Measurements from ENCODE around the gene SLC16A3.

The SLC16A3 gene

DNA sequence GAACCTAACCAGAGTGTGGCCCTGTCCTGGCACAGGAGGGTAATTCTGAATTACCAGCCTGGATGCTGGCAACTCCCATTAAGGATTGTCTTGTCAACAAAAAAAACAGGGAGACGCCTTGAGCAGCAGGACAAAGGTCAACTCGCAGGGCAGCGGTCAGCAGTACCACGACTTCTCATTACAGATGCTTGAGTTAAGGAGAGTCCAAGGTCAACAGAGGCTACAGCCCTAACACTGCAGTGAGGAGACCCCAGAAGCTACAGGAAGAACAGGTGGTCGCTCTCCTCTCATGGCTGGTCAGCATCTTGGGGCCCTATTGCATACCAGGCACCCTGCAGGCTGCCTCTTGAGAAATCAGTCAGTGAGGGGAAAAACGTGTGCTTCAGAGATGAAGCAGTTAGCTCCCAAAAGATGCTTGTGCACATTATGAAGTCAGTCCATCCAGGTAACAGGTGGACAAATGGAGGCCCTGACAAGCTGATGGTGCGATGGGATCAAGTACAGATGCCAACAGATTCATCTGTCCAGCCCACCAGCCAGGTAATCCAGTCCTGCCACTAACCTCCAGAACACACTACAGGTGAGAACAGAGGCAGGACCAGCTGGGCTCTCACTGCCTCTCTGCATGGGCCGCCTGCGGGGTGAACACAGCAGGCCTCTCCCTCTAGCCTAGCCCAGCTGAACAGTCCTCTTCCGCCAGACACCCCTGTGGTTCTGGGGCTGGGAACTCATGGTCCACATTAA, 40.5 kb downstream of the SLC16A3 start:
- peaks cover 16 to 25% of the 10 kb centered on the region in 2 donors for H3K36me3 ChIP-seq (ENCODE audit: control insufficient read depth in 1 of 2, insufficient read depth in 2 of 2, low read length in 2 of 2)
- H3K4me3 ChIP-seq (ENCODE audit: low read depth in 1 of 2, low read length in 2 of 2), result no peak overlapping the region
- peak overlapping the region; percentile 49 for H3K27ac ChIP-seq (ENCODE audit: low read length)
- peaks cover 35 to 73% of the 10 kb centered on the region in 2 donors for H3K4me1 ChIP-seq (ENCODE audit: control insufficient read depth in 1 of 2, insufficient read depth in 2 of 2, low read length in 2 of 2)
- H3K27me3 ChIP-seq (ENCODE audit: low read depth, low read length), result no peaks in the 10 kb centered on the region
- H3K9me3 ChIP-seq (ENCODE audit: control insufficient read depth in 1 of 2, low read length in 2 of 2), result no peaks in the 10 kb centered on the region

DNA sequence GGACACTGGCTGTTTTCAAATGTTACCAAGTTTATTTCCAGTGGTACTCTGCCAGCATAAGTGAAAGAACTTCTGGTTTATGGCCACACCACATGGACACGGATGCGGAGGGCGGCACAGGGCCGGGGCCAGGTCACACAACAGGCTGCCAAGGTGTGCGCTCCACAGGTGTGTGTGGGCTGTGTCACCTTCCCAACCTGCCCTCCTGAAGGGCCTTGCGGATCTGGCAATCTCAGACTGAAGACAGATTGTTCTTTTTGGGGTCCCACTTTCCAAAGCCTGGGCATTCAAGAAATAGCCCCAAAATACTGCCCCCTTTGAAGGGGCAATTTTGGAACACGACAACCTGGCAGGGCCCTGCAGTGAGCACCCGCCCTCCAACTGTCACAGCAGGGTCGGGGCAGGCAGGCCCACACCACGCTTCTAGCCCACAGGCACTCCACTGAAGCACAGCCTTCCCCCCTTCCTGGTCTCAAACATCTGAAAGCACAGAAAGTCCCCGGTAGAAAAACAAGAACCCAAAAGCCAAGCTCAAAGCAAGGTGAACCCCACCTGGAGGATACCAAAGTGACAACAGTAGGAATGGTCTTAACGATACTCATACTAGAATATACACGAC, 41.1 kb downstream of the SLC16A3 start:
- Histone ChIP-seq H3K4me3 (ENCODE audit: low read depth in 1 of 2, low read length in 2 of 2) (no peak overlapping the region), H3K9me3 (ENCODE audit: control insufficient read depth in 1 of 2, low read length in 2 of 2) (no peaks in the 10 kb centered on the region), H3K36me3 (ENCODE audit: control insufficient read depth in 1 of 2, insufficient read depth in 2 of 2, low read length in 2 of 2) (peaks cover 13 to 21% of the 10 kb centered on the region in 2 donors), H3K27me3 (ENCODE audit: low read depth, low read length) (no peaks in the 10 kb centered on the region), H3K4me1 (ENCODE audit: control insufficient read depth in 1 of 2, insufficient read depth in 2 of 2, low read length in 2 of 2) (peaks cover 35 to 80% of the 10 kb centered on the region in 2 donors), H3K27ac (ENCODE audit: low read length) (peak overlapping the region; percentile 49)

GRCh38 chr17:82270651-82271050, 41.8 kb downstream of the SLC16A3 start:
- peaks cover 33 to 80% of the 10 kb centered on the region in 2 donors for H3K4me1 ChIP-seq (ENCODE audit: control insufficient read depth in 1 of 2, insufficient read depth in 2 of 2, low read length in 2 of 2)
- H3K36me3 ChIP-seq (ENCODE audit: control insufficient read depth in 1 of 2, insufficient read depth in 2 of 2, low read length in 2 of 2), result peaks cover 9 to 14% of the 10 kb centered on the region in 2 donors
- no peaks in the 10 kb centered on the region for H3K9me3 ChIP-seq (ENCODE audit: control insufficient read depth in 1 of 2, low read length in 2 of 2)
- H3K27ac ChIP-seq (ENCODE audit: low read length), result no peak overlapping the region
- H3K4me3 ChIP-seq (ENCODE audit: low read depth in 1 of 2, low read length in 2 of 2), result no peak overlapping the region
- H3K27me3 ChIP-seq (ENCODE audit: low read depth, low read length), result no peaks in the 10 kb centered on the region

DNA sequence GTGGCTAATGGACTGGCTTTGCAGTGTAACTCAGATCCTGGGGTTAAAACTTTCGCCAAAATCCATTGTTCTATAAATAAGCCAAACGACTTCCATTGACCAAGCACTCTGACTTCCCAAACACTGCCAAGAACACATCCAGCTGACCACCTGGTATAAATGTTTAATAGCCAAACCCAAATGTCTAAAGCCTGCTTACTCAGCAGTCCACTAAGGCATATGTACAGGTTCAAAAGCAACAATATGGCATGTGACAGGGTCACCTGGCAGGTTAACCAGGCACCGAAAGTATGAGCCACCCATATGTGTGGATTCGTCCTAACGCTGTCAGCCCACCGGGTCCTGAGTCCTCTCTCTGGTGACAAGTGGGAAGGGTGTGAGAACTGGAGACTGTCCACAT, 42.6 kb downstream of the SLC16A3 start:
- Histone ChIP-seq H3K4me1 (ENCODE audit: control insufficient read depth in 1 of 2, insufficient read depth in 2 of 2, low read length in 2 of 2) (peaks cover 32 to 73% of the 10 kb centered on the region in 2 donors), H3K4me3 (ENCODE audit: low read depth in 1 of 2, low read length in 2 of 2) (peak overlapping the region; percentile 1 to 74), H3K9me3 (ENCODE audit: control insufficient read depth in 1 of 2, low read length in 2 of 2) (no peaks in the 10 kb centered on the region), H3K36me3 (ENCODE audit: control insufficient read depth in 1 of 2, insufficient read depth in 2 of 2, low read length in 2 of 2) (peaks cover 6 to 7% of the 10 kb centered on the region in 2 donors), H3K27ac (ENCODE audit: low read length) (peak overlapping the region; percentile 0), H3K27me3 (ENCODE audit: low read depth, low read length) (no peaks in the 10 kb centered on the region)

DNA sequence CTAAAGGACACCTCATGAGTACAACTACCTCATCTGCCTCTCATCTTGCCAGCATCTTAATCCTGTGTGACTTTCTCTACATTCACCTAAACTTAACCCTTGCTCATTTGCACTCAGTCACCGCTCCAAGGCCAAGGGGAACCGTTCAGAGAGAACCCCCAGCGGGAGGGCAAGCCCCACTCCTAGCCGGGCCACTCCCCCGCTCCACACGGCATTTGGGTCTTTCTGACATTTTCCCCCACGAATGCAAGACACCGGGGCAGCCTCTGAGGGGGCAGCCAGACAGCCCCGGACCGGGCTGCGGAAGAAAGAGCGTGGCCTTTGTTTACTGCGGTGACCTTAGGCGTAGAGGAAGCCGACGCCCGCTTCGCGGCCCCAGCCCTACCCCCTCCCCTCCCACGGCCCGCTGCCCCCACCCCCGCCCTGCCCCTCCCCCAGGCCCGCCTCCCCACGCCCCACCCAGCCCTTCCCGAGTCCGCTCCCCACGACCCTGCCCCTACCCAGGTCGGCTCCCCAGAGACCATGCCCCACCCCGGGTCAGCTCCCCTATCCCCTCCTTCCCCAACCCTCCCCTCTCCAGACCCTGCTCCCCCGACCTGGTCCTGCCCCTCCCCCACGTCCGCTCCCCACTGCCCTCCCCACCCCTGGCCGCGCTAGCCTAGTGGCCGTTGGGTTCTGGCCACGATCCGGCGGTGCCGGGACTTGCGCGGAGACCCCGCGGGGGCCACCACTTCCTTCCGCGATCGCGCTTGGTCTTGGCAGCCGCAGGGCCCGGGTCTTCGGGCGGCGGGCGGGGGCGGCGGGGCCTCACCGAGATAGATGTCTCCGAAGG, 43.9 kb downstream of the SLC16A3 start:
- Histone ChIP-seq H3K36me3 (ENCODE audit: control insufficient read depth in 1 of 2, insufficient read depth in 2 of 2, low read length in 2 of 2) (peaks cover 6 to 7% of the 10 kb centered on the region in 2 donors), H3K27me3 (ENCODE audit: low read depth, low read length) (no peaks in the 10 kb centered on the region), H3K4me3 (ENCODE audit: low read depth in 1 of 2, low read length in 2 of 2) (peak overlapping the region; percentile 74 to 88), H3K9me3 (ENCODE audit: control insufficient read depth in 1 of 2, low read length in 2 of 2) (no peaks in the 10 kb centered on the region), H3K27ac (ENCODE audit: low read length) (peak overlapping the region; percentile 86), H3K4me1 (ENCODE audit: control insufficient read depth in 1 of 2, insufficient read depth in 2 of 2, low read length in 2 of 2) (peaks cover 26 to 61% of the 10 kb centered on the region in 2 donors)

DNA sequence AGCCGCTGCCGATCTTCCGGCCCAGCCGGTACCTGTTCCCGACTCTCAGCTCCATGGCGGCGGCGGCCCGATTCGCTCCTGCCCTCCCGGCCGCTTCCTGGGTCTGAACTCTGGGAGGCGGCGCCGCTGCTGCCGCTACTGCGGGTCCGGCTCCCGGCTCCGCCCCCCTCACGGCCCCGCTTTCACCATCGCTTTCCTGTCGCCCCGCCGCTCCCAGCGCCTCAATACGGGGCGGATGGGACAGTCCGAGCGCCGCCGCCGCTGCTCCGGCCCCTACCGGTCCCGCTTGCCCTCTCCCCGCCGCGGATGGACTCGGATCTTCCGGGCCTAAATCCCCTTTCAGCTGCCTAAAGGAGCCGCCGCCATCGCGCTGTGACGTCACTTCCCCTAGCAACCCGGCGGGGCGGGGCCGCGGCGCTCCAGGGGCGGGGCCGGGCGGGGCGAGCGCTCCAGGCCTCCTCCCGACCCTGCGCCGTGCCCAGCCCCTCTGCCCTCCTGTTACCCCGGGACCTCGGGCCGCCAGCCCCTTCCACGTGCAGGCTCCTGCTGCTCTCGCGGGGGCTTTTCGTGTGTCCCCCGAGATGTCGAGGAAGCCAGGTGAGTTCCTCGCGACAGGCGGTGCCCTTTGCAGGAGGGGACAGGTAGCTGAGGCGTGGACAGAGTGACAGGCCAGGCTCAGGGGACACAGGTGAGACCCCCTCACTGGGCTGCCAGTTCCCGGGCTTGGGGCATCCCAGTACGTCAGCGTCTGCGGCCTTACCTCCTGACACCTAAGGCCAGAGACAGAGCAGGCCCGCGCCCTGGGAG, 44.7 kb downstream of the SLC16A3 start, which contains the start of gene CSNK1D:
TSS of gene CSNK1D (minus strand) at position 374 of the 807 bp plus-strand sequence. CDS start at position 55, 319 bp downstream.
- no peaks in the 10 kb centered on the region for H3K9me3 ChIP-seq (ENCODE audit: control insufficient read depth in 1 of 2, low read length in 2 of 2)
- H3K27me3 ChIP-seq (ENCODE audit: low read depth, low read length), result no peaks in the 10 kb centered on the region
- peak within 1 kb of the TSS; percentile 86 for H3K27ac ChIP-seq (ENCODE audit: low read length)
- peaks cover 6 to 13% of the 10 kb centered on the region in 2 donors for H3K36me3 ChIP-seq (ENCODE audit: control insufficient read depth in 1 of 2, insufficient read depth in 2 of 2, low read length in 2 of 2)
- peak within 1 kb of the TSS; percentile 74 to 88 for H3K4me3 ChIP-seq (ENCODE audit: low read depth in 1 of 2, low read length in 2 of 2)
- peaks cover 18 to 53% of the 10 kb centered on the region in 2 donors for H3K4me1 ChIP-seq (ENCODE audit: control insufficient read depth in 1 of 2, insufficient read depth in 2 of 2, low read length in 2 of 2)

DNA sequence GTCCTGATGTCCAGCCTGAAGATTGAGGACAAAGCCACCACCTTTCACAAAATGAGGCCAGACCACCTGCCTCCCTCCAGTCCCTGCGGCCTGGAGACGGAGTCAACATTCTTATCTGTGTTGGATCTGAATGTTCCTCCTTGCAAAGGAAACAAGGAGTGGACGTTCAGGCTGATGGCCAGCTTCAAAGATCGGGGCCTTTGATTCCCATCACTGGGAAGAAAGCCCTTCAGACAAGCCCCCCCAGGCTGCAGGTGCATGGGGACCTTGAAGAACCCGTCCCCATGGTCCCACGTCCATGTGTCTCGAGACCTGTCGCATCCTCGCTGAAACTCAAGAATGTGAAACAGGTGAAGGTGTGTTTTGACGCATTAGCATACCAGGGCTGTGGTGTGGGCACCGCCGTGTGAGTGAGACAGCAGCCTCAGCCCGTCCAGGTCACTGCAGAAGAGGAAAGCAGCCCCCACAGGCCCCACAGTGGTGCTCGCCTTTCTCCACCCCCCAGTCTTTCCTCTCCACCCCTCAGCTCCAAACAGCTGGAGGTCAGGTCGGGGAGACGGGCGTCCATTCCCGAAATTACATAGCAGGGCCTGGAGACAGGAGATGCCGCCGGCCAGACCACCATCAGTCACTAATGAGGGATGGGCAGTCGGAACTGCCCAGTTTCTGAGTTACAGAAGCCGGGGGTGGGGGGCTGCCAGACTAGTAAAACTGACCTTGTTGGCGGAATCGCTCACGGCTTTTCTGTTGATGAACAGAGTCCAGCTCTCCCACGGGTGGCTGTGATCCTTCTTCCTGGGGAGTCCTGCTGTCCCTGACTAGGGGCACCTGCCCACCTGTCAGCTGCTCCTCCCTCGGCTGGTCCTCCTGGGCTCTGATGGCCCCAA, 45.5 kb downstream of the SLC16A3 start:
- H3K27ac ChIP-seq (ENCODE audit: low read length), result no peak overlapping the region
- no peaks in the 10 kb centered on the region for H3K9me3 ChIP-seq (ENCODE audit: control insufficient read depth in 1 of 2, low read length in 2 of 2)
- peaks cover 14 to 44% of the 10 kb centered on the region in 2 donors for H3K4me1 ChIP-seq (ENCODE audit: control insufficient read depth in 1 of 2, insufficient read depth in 2 of 2, low read length in 2 of 2)
- peak overlapping the region; percentile 64 to 69 for H3K4me3 ChIP-seq (ENCODE audit: low read depth in 1 of 2, low read length in 2 of 2)
- H3K36me3 ChIP-seq (ENCODE audit: control insufficient read depth in 1 of 2, insufficient read depth in 2 of 2, low read length in 2 of 2), result peaks cover 6 to 13% of the 10 kb centered on the region in 2 donors
- no peaks in the 10 kb centered on the region for H3K27me3 ChIP-seq (ENCODE audit: low read depth, low read length)

- no peak overlapping the region for H3K27ac ChIP-seq (ENCODE audit: low read length)
- H3K4me1 ChIP-seq (ENCODE audit: control insufficient read depth in 1 of 2, insufficient read depth in 2 of 2, low read length in 2 of 2), result peaks cover 14 to 35% of the 10 kb centered on the region in 2 donors
- H3K36me3 ChIP-seq (ENCODE audit: control insufficient read depth in 1 of 2, insufficient read depth in 2 of 2, low read length in 2 of 2), result peaks cover 6 to 13% of the 10 kb centered on the region in 2 donors
Measured at GRCh38 chr17:82275326-82275725, 46.5 kb downstream of the SLC16A3 start.

DNA sequence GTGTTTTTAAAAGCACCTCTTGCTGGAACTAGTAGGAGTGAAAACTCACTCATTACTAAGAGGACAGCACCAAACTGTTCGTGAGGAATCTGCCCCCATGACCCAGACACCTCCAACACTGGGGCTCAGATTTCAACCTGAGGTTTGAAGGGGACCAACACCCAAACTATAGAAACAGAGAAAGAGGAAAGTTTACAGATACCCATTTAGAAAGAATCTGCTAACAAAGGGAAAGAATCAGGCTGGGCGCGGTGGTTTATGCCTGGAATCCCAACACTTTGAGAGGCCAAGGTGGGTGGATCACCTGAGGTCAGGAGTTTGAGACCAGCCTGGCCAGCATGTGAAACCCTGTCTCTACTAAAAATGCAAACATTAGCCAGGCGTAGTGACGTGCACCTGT, 48.1 kb downstream of the SLC16A3 start:
- Histone ChIP-seq H3K9me3 (ENCODE audit: control insufficient read depth in 1 of 2, low read length in 2 of 2) (no peaks in the 10 kb centered on the region), H3K4me3 (ENCODE audit: low read depth in 1 of 2, low read length in 2 of 2) (no peak overlapping the region), H3K36me3 (ENCODE audit: control insufficient read depth in 1 of 2, insufficient read depth in 2 of 2, low read length in 2 of 2) (peaks cover 0 to 6% of the 10 kb centered on the region in 2 donors), H3K27ac (ENCODE audit: low read length) (no peak overlapping the region), H3K4me1 (ENCODE audit: control insufficient read depth in 1 of 2, insufficient read depth in 2 of 2, low read length in 2 of 2) (peaks cover 6 to 19% of the 10 kb centered on the region in 2 donors), H3K27me3 (ENCODE audit: low read depth, low read length) (no peaks in the 10 kb centered on the region)

More at GRCh38 chr17:82275326-82275725, 46.5 kb downstream of the SLC16A3 start:
- Histone ChIP-seq H3K4me3 (ENCODE audit: low read depth in 1 of 2, low read length in 2 of 2) (no peak overlapping the region), H3K9me3 (ENCODE audit: control insufficient read depth in 1 of 2, low read length in 2 of 2) (no peaks in the 10 kb centered on the region), H3K27me3 (ENCODE audit: low read depth, low read length) (no peaks in the 10 kb centered on the region)

DNA sequence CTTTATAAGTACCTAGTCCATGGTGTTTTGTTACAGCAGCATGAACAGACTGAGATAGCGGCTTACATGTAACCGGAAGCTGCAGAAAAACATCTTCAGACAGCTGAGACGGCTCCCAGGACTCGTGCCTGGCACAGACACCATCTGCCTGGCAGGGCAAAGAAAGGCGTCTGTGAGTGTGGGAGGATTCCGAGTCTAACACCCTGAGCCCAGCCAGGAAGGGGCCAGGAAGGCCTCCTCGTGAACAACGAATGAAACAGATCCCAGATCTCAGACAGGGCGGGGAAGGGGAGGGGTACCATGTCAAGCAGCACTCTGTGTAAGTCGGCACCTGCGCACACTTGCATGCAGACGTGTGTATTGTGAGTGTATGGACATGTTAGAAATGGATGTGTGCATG, 49.0 kb downstream of the SLC16A3 start:
- Histone ChIP-seq H3K27ac (ENCODE audit: low read length) (no peak overlapping the region), H3K9me3 (ENCODE audit: control insufficient read depth in 1 of 2, low read length in 2 of 2) (no peaks in the 10 kb centered on the region), H3K4me1 (ENCODE audit: control insufficient read depth in 1 of 2, insufficient read depth in 2 of 2, low read length in 2 of 2) (peaks cover 6 to 17% of the 10 kb centered on the region in 2 donors), H3K4me3 (ENCODE audit: low read depth in 1 of 2, low read length in 2 of 2) (no peak overlapping the region), H3K36me3 (ENCODE audit: control insufficient read depth in 1 of 2, insufficient read depth in 2 of 2, low read length in 2 of 2) (peaks cover 0 to 6% of the 10 kb centered on the region in 2 donors), H3K27me3 (ENCODE audit: low read depth, low read length) (no peaks in the 10 kb centered on the region)
